Suppressor macrophage treated with lipopolysaccharide for 4 hours (primary cell): ENCODE measurements around the gene LCP1.
A peak's percentile ranks its signal among the peaks of the same experiment; 100 is the strongest.

Source experiments
- DNase-seq: peaks from one replicate; pipeline ENCODE4 v3.0.0-alpha.2; 2020

Gene LCP1

GRCh38 chr13:46126552-46127357 lies 55.2 kb downstream of the LCP1 start:
- peak; percentile 76 for DNase-seq

- no peak for DNase-seq
Measured at GRCh38 chr13:46126056-46126455, 55.9 kb downstream of the LCP1 start.

DNA sequence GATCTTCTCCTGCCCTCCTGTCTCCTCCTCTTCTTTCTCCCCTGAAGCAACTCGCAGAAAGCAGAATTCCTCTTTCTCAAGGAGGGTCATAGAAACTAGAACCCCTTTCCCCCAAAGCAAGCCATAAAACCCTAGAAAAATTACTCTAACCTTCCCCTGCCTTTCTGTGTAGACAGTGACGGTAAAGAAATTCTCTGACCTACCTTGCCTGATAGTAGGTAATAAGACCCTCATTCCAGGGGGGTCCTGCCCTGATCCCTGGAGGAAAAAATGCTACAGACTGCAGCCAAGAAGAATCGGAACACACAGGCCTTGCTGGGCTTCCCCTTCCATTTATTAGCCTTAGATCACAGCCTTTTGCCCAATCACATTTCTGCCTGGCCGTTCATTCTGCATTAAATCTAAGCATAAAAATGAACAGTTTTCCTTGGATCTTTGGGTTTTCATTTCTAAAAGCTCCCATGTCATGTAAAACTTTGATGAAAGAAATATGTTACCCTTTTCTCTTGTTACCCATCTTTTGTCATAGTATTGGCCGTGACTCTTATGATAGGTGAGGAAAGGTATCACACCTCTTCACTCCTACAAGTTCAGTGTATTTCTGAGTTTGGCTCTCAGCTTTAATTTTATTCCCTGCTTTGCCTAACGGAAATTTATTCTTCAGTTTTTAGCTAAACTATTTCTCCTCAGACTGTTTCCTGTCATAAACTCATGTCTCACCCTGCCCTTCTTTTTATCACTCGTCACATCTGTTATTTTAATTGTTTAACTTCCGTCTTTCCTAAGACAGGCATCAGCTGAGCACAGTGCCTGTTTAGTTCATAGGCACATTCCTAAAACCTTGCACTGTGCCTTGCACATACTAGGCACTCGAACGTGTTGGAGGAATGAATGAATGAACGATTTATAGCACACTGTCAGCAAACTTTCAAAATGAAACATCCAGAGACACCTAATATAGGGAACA lies 56.7 kb downstream of the LCP1 start:
- DNase-seq = no peak

GRCh38 chr13:46124531-46124966 lies 57.4 kb downstream of the LCP1 start:
- peak; percentile 40 for DNase-seq

GRCh38 chr13:46122304-46122703 lies 59.7 kb downstream of the LCP1 start:
- no peak for DNase-seq

DNA sequence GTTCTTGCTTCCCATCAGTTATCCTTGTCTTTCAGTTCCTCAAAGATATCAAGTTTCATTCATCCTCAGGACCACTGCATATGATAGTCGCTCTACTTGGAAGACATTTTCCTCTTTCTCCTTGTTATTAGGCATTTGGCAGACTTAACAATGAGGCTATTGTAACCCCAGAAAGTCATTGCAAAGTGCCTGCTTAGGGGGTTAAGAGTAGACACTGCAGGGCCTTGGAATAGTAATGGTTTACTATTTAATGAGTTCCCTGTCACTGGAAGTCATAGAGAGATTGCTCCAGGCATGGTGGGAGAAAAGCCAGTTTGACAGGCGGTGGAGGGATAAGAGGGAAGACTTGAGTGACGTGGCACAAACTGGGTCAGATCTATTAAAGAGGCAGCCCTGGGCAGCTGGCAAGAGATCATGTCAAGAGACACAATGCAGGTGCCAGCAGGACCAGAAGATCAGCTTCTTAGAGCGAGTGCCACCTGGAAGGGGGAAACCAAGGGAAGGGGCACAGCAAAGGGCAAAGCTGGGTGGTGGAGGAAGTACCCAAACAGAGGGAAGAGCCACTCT lies 60.3 kb downstream of the LCP1 start:
- DNase-seq = no peak

GRCh38 chr13:46121033-46121432 lies 60.9 kb downstream of the LCP1 start:
- no peak for DNase-seq

GRCh38 chr13:46119883-46120614 lies 61.9 kb downstream of the LCP1 start:
- no peak for DNase-seq

- DNase-seq = no peak
Measured at GRCh38 chr13:46116653-46117502, 65.1 kb downstream of the LCP1 start.

GRCh38 chr13:46114613-46115012 lies 67.4 kb downstream of the LCP1 start:
- peak; percentile 75 for DNase-seq

DNA sequence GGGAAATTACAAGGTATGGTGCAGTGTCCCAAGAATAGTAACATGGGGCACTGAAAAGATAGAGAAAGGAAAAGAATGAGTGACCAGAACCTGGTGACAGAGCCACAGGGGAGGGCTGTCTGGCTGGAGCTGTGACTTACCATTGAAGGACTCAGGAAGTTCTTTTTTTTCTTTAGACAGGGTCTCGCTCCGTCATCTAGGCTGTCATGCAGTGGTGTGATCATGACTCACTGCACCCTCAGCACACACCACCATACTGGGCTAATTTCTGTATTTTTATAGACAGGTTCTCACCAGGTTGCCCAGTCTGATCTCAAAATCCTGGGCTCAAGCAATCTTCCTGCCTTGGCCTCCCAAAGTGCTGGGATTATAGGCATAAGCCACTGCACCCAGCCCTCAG lies 68.4 kb downstream of the LCP1 start:
- DNase-seq = peak; percentile 89

GRCh38 chr13:46111151-46111550 lies 70.8 kb downstream of the LCP1 start:
- DNase-seq = no peak

DNA sequence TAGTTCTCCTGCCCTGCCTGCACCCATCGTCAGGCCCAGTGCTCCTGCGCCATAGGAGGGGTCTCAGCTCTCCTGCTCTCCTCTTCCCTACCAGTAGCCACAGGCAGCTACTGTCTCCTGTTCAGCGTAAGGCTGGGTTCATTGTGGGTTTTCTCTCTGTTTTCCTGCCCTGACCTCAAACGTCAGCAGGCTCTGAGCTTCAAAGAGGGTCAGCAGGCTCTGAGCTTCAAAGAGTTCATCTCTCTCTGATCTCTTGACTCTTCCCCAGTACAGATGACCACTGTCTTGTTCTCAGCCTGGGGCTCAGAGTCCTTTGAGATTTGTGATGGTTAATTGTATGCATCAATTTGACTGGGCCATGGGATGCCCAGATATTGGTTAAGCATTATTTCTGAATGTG lies 72.5 kb downstream of the LCP1 start:
- no peak for DNase-seq

GRCh38 chr13:46106839-46107371 lies 75.1 kb downstream of the LCP1 start:
- no peak for DNase-seq

DNA sequence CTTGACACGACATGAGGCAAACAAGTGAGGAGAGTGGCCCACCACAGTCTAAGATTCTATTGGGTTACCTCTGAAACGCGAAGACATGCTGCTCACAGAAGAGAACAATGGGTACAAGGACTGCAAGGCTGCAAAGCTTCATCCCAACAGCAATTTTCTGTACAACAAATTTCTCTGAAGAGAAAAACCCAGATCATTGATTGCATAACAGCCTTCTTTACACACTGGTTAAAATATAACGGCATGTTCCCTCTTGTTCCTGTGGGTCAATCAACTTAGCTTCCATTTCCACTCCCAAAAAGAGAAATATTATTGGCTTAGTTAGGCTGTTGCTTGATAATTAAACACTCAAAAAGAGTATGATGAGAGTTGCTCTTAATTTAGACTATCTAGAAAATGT lies 77.1 kb downstream of the LCP1 start, which contains the start of gene CPB2:
Gene CPB2 (minus strand): TSS at position 166 of the 400 bp plus-strand sequence. CDS start 24 bp downstream, at position 142.
- no peak for DNase-seq

GRCh38 chr13:46103037-46103436 lies 78.9 kb downstream of the LCP1 start:
- DNase-seq = no peak

DNA sequence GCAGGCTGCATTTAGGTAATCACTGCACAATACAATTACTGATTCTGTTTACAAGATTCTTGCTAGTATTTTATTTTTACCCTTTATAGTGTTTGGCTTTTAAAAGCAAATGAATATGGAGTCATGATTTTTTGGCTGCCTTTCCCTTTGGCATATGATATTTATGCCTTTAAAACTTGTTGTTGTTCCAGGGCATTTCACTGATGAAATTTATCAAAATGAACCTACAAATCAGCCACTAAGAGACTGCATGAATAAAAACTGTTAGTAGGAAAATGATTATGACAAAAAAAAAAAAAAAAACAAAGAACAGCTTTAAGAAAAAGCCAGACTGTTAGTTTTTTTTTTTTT lies 79.7 kb downstream of the LCP1 start:
- no peak for DNase-seq

GRCh38 chr13:46101484-46102254 lies 80.3 kb downstream of the LCP1 start:
- DNase-seq = peak; percentile 59

- DNase-seq = no peak
Measured at GRCh38 chr13:46101002-46101401, 81.0 kb downstream of the LCP1 start.

- peak; percentile 73 for DNase-seq
Measured at GRCh38 chr13:46100191-46100815, 81.7 kb downstream of the LCP1 start.
